RKO (cell line): ENCODE results near the gene USP10.

Experiments
- DNase-seq: peaks from one replicate; pipeline ENCODE4 v3.0.0-alpha.2; 2016; ENCODE audit warnings: low spot score

The USP10 gene

DNA sequence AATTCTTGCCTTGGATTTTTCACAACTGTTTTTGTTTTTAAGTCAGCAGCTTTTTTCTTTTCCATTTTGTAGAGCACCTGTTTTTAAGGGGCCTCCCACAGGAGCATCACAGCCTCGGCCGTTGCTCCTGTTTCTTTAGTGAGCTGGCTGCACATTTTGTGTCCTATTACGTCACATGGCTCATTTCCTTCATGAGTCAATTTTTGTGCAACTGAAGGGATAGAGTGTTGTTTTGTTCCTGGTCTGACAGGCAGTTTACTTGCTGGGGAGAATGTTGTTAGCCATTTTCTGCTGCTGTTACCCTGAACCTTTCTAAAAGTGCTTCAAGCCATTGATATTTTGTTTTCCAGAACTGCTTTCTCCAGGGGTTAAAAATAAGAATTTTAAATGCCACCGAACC lies 75.0 kb downstream of the USP10 start:
- peak; percentile 65 for DNase-seq

DNA sequence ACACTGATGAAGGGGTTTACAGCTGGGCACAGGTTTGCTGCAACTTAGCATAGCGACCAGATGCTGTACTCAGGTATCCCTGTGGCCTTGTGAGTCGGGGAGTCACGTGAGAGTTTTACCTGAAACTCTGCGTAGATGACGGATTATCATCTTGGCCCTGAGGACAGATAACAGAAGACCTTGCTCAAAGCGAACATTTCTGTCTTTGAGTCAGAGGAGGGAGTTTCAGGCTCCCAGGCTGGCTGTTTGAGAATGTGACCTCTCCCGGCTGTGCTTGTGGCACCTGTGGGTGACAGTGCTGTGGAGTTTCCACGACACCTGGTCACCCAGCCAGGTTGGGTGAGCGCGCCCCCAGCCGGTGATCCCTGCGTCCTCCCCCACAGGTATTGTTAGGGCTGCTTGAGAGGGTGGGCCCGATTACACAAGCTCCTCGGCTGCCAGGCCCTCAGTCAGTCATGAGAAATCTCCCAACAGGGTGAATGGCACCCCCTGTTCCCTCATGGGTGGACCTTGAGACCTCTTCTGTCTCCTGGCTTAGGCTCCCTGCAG lies 75.5 kb downstream of the USP10 start:
- DNase-seq, result no peak

DNA sequence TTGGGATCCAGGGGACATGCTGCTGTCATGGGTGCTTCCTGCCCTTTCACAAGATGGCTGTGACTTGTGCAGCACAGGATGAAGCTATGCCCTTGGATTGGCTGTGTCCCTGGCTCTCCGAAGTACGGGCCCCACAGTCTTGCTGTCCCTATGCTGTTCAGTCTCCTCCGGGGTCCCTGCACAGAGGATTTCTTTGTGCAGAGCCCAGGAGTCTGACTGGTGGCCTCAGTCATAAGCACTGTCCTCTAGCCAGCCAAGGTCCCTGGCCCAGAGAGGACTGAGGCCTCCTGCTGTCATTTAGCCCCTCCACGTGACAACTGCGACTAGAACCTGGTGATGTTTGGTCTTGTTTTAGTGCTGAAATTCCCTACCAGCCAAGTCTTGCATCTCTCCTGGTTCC lies 77.6 kb downstream of the USP10 start:
- no peak for DNase-seq

DNA sequence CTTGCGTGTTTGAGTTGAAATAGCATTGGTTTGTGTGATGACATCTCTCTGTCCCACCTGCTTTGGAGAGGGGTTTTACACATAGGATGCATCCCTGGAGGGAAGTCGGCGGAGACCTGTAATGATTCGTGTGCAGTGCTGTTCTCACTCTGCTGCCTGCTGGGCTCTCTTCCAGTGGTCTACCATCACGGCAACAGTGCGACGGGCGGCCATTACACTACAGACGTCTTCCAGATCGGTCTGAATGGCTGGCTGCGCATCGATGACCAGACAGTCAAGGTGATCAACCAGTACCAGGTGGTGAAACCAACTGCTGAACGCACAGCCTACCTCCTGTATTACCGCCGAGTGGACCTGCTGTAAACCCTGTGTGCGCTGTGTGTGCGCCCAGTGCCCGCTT lies 78.9 kb downstream of the USP10 start:
- no peak for DNase-seq

DNA sequence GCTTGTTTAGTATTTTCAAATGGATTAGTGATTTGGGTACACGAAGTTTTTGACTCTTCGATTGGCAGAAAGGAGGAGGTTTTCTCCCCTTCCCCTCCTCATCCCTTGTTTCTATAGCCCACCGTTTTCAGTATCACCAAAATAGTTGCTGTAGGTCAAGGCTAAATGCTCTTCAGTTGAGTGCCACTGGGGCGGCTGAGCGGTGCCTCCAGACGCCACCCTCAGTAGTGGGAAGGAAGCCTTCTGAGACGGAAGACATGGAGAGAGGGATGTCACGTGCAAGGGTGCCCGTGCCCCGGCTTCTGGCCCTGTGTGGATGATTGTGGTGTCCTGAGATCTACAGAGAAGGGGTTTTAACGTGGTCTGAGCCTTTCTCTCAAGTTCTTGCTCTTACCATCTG lies 80.3 kb downstream of the USP10 start:
- DNase-seq, result no peak

DNA sequence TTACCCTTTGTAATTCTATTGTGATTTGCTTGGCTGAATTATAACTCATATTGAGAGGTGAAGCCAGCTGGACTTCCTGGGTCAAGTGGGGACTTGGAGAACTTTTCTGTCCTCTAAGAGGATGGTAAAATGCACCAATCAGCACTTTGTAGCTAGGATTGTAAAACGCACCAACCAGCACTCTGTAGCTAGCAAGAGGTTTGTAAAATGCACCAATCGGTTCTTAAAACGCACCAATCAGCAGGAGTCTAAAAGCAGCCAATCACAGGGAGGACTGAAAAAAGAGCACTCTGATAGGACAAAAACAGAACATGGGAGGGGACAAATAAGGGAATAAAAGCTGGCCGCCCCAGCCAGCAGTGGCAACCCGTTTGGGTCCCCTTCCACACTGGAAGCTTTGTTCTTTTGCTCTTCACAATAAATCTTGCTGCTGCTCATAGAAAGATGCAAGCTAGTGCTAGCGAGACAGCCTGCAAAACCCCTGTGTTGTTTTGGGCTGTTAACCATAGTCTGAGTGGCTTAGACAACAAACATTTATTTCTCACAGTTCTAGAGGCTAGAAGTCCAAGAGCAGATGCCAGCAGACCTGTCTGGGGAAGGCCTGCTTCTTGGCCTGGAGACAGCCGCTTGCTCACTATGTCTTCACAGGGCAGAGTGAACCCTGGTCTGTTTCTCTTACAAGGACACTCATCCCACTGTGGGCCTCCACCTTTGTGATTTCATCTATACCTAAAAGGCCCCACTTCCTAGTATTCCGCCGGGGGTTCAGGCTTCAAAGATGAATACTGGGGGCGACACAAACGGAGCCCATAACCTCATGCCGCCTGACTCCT lies 81.0 kb downstream of the USP10 start:
- DNase-seq, result peak; percentile 17

DNA sequence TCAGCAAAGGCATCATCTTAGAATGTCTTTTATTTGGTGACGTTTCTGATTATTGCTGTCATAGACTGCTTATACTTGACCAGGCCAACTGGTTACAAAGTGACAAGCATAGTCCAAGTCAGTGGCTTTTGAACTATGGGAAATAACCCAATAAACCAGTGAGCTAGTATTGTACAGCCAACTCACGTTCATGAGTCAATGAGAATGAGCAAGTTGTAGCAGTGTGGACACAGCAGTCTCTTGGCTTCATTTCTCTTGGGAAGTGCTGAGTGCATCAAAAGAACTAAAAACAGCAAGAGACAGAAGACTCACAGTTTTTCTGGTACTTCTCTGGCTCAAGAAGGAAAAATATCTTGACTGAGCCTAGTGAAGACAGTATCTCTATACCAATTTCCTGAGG lies 83.0 kb downstream of the USP10 start:
- DNase-seq, result no peak

DNA sequence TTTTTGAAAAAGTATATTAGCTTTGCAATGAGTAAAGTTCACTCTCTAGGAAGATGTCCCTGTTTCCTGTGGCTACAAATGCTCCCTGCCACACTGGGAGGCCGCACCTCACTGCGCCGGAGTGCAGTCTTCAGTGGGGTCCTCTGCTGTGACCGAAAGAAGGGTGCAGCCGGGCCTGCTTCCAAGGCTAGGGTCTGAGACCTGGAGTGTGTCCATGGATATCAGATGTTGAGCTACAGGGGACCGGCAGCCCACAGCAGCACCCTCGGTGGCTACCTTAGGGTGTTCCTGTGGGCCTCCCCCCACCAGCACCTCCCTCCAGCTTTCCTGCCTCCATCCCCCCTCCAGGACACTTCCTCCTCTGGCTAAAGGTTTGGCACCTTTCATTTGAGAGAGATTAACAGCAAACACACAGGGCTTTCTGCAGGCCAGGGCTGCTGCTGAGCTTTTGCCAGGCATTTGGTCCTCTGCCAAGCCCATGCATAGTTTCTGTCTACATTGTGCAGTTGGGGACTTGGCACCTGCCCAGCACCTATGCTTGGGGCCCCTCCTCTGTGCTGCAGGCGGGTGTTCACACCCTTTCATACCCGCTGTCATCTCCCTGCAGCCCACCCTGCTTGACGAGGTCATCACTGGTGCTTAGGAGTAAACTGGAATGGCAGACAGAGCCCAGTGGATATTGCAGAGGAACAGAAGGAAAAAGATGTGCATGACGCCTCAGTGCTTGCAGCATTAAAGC lies 86.2 kb downstream of the USP10 start:
- no peak for DNase-seq

DNA sequence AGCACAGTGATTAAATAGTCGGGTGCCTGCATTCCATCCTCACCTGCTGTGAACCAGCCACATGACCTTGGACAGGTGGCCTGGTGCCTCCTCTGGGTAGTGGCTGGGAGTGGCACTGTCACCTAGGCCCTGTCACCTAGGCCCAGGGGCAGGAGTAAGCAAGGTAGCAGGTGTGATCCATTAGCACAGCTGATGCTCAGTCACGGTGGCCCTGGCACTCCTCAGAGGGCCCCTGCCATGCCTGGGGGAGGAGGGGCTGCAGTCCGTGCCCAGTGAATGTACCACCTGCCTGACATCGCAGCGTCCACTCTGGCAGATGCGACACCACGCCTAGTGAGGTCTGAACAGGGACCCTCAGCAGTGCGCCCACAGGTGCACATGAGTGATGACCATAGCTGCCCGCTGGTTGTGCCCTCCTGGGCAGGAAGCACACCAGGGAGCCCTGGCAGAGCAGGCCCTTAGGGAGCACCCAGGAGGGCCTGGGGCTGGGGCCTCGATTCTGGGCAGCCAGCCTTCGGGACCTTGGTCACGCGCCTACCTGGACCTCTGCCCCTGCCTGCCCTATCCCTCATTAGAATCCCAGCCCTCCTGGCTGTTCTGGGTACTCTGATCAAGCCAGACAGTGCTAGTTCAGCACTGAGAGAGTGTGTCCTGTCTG lies 86.9 kb downstream of the USP10 start:
- no peak for DNase-seq

DNA sequence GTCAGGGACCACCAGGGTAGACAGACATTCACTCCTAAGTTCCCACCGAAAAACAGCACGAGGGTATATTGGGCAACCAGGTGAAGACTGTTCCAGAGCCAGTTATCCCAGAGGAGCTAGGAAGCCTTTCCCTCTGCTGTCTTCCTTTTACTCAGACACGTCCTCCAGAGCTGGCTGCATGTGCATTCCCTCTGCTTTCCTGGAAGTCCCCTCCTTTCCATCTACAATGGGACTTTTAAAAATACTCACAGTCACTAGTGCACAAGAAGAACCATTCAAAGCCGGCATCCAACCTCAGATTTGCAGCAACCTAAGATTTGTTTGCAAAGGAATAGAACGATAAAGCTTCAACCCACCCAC lies 87.4 kb downstream of the USP10 start:
- no peak for DNase-seq

DNA sequence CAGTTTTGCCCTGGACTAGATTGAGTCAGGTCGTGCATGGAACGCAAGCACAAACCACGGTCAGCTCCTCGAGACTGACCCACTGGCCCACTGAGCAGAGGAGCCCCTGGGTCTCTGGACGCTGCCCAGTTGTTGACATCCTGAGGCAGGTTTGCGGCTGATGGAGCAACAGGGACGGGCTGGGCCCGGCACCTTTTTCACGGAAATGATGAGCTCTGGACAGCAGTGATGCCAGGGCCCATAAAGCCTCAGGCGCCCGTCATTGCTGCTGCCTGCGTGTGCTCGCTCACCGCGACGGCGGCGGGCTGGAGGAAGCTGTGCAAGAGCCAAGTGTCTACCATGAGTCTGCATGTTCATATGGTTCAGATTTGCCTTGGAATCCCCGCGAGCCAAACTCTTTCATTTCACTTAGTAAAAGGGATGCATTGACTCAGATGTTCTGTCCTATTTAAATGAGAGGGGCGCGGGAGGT lies 89.2 kb downstream of the USP10 start:
- no peak for DNase-seq

DNA sequence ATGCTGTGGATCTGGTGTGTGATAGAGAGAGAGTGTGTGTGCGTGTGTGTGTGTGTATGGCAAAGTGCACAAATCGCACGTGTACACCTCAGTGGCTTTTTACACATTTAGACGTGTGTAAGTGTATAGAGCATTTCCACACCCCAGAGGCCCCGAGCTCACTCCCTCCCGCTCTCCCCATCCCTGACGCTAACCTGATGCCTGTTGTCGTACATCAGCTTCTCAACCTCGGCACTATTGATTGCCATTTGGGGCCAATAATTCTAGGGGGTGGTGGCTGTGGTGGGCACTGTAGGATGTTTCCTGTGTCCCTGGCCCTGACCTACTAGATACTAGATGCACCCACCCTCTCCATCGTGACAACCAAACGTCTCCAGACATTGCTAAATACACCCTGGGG lies 89.6 kb downstream of the USP10 start:
- no peak for DNase-seq

DNA sequence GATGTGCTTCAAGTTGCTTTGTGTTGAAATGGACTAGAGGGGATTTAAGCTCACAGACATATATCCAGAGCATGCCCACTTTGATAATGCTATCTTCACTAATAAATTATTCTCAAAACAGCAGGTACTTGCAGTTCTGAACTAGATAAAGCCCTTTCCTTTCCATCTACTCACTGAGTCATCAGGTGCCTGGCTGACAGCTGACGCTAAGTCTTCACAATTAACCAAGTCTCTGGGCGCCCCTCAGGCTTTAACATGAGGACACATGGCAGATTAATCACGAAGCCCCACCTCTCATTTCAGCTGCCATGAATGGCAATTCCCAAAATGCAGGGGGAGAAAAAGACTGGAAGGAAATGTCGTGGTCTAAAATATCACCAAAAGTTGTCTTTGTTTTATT lies 90.5 kb downstream of the USP10 start:
- no peak for DNase-seq

DNA sequence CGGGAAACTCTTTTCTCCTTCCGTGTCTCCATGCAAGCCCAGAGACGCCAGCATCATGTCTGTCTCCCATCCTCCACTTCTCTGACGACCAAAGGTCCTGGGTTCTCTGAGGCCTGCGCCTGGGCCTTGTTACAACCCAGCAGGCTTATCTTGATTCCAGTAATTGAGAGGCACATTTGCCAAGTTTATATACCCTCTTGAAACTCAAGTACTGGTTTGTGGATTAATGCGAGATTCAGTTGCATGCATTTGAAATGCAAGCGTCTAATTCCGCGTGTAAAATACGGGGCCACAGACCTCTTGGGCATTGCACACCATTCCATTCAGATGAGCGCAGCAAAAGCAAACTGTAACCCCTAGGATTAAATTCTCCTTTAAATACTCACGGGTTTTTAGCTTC lies 91.3 kb downstream of the USP10 start:
- DNase-seq, result no peak

DNA sequence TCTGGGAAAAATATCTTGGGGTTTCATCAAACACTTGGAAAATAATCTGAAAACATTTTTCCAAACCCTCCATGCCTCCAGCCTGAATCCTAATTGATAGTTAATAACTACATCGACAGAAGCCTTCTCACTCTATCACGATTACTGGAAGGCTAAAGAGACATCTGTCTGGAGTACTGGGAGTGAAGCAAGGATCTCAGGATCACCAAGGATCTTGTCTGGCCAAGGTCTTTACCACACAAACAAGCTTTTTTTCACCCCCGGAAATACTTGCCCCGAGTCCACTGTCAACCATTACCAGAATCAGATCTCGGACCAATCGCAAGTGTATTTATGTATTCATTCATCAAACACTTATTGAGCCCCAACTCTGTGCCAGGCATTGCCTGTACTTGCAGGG lies 91.7 kb downstream of the USP10 start:
- no peak for DNase-seq

DNA sequence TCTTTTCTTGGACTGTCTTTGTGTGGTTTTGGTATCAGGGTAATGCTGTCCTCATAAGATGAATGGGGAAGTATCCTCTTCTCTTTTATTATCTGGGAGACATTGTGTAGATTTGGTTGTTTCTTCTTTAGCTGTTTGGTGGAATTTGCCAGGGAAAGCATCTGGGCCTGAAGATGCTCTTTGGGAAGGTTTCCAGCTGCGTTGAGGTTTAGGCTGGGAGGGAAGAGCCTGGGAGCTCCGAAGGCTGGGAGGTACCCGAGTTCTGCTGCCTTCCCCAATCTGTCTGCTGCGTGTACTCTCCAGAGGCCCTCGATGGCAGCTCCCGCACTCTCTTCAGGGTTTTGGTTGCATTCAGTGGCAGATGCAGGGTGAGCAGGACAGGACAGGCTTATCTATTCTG lies 94.4 kb downstream of the USP10 start:
- DNase-seq, result no peak

DNA sequence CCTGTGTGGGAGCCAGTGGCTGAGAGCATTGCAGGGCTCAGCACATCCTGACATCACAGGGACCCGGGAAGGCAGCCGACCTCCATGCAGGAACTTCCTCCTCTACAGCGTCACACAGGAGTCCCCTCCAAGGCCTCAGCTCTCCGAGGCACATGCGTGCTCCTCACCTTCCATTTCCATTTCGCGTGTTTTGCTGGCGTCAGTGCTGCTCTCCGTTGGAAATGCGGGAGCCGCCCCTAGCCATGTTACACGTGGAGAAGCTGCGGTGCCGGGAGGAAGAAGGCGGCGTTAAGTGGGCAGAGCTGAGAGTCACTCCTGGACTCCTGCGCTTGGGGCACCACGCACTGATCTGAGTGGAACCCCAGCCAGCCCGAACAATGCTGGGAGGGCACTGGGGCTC lies 94.8 kb downstream of the USP10 start:
- DNase-seq, result no peak

DNA sequence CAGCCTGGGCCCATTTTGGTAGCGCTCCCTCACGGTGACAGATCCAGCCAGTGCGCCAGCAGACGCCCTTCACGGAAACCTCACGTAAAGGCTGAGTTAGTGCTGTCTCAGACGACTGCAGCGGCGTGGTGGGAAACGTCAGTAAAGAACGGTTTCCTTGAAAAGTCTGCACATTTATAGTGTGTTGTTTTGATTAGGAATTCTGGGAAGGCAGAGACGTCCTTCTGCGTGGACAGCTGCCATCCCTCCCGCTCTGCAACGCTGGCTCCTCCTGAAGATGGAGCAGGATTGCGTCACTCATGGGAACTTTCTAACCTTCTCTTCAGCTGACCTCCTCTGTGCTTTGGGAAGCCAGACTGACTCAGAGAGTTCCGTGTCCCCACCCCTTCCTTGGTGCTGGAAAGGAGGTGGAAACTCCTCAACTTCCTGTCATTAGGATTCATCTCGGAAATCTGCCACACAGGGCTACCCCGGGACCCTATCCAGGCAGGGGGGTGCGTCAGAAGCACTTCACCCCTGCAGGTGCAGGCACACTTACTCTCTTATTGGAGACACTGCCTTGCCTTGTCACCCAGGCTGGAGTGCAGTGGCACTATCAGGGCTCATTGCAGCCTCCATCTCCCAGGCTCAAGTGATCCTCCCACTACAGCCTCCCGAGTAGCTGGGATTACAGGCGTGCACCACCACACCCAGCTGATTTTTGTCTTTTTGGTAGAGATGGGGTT lies 95.7 kb downstream of the USP10 start:
- DNase-seq, result no peak

DNA sequence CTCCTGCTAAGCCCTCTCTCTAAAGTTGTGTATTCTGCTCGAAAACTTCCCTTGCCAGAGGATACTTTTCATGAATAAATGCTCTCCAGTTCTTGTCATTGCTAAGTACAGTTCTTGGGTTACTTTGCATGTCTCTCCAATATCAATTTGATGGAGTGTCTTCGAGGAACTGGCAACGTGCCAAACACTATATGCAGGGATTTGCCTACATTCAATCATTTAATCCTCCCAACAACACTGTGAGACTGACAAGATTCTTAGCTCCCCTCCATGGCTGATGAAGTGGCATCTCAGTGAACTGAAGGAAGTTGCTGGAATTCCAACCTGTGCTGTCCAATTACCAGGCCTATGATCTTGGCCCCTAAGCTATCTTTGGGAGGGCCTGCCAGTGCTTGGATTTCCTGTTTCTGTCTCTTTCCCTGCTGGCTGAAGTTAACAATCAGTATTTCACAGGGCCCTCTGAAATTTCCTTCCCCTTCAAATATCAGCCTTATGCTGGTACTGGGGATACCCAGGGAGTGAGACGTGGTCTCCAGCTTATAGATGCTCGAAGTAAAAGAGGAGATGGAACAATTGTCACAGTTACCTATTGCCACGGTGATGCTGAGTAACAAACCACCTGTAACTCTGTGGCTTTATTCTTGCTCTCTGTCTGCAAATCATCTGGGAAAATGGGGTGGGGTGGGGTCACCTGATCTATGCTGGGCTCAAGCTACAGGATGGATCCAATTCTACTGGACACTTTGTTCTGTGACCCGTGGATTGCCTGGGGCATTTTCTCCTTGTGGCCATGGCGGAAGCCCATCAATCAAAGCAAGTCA lies 100.6 kb downstream of the USP10 start:
- no peak for DNase-seq

DNA sequence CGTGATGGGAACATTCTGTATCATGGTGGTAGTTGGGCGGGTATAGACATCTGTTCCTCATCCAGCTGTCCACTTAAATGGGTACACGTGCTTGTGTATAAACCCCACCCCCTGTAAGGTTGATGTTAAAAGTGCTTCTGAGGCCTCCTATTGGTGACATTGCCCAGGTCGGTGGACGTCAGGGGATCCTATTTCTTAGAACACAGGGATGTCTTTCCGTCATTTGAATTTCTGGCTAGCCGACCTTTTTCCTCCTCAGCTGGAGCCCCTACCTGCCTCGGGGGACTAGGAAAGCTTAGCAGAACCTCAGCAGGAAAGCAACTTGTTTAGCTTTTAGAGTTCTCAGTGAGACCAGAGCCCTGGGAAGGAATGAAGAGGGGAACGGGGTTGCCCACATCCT lies 103.3 kb downstream of the USP10 start:
- no peak for DNase-seq

DNA sequence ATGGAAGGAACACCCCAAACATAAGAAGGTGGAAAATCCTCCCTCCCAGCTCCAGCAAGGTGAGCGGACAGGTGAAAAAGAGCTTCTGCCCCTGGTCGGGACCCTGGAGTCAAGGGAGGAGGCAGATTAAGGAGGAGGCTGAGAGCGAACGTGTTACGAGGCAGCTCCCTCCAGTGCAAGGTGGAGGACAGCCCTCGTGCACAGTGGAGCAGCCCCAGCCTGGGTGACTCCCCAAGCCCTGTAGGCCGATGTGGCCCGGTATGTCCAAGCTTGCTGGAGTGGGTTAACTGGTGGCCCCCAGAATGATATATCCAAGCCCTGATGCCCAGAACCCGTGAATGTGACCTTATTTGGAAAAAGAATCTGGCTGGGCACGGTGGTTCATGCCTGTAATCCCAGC lies 104.5 kb downstream of the USP10 start:
- no peak for DNase-seq
